Stimulated activated naive CD8-positive, alpha-beta T cell treated with anti-CD3 and anti-CD28 coated beads, Interleukin-15, amount 100 ng/mL, for 72 hours (primary cell): Measurements from ENCODE around the gene NAT8.
"Not testable (repeated sequence)": the region's sequence is repeated elsewhere in the genome, so short reads cannot be mapped to it uniquely, and the experiment has no call there.

Experiments used
- ATAC-seq: fragments of 150-1000 bp; cut with Tn5 transposase; 2 replicates; pipeline ENCODE4 v1.10.0; 2021; ENCODE audit warnings: mild to moderate bottlenecking, moderate library complexity
- DNase-seq, 2 donors: peaks; one replicate each; pipeline ENCODE4 v3.0.0; 2021 to 2022
- H3K27ac Mint-ChIP-seq, 2 donors: one replicate each; pipeline ENCODE4 v1.8.0; 2022; ENCODE audit warnings: mild to moderate bottlenecking in 2 of 2, mixed read lengths in 2 of 2, moderate library complexity in 2 of 2
- H3K27me3 Mint-ChIP-seq: one replicate; pipeline ENCODE4 v1.8.0; 2022; ENCODE audit warnings: mixed read lengths
- H3K4me1 Mint-ChIP-seq: one replicate; pipeline ENCODE4 v1.8.0; 2022; ENCODE audit warnings: mild to moderate bottlenecking, mixed read lengths
- H3K4me3 Mint-ChIP-seq, 2 donors: one replicate each; pipeline ENCODE4 v1.8.0; 2022; ENCODE audit warnings: mild to moderate bottlenecking in 2 of 2, mixed read lengths in 2 of 2, moderate library complexity in 1 of 2
- H3K9me3 Mint-ChIP-seq, 2 donors: one replicate each; pipeline ENCODE4 v1.8.0; 2022; ENCODE audit warnings: mixed read lengths in 2 of 2

The NAT8 gene

DNA sequence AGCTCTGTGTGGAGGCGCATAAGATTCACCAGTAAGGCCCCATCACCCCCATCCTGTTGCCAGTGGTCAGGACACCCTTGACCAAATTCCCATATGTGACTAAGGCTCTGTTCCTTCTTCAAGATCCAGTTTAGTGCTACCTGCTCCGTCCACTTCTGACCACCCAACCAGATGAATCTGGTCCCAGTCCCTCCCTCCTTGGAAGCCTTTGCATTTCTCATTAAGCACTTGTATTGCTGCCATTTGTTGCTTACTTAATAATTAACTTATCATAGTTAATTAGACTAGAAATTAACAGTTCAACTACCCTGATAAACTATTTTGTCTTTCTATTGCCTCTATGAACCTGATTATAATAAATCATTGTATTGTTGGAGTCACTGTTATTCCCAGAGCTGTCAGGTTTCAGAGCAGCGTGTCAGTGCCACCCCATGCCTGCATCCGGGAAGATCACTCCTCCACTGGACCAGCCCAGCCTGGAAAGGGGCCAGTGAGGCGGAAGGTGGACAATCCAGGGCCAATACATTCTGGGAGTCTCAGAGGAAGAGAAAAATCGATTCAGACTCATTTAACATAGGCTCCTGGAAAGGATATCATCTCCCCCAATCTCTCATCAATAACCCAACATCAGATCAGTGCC, 9.5 kb upstream of the NAT8 start:
- H3K9me3 Mint-ChIP-seq = peaks cover 0 to 8% of the 10 kb centered on the region in 2 donors
- no peak overlapping the region for H3K4me3 Mint-ChIP-seq
- peak overlapping the region in 1 of 2 donors; percentile 56 for H3K27ac Mint-ChIP-seq
- DNase-seq (no peak), ATAC-seq (no peak)
- no peaks in the 10 kb centered on the region for H3K27me3 Mint-ChIP-seq
- H3K4me1 Mint-ChIP-seq = no peaks in the 10 kb centered on the region

DNA sequence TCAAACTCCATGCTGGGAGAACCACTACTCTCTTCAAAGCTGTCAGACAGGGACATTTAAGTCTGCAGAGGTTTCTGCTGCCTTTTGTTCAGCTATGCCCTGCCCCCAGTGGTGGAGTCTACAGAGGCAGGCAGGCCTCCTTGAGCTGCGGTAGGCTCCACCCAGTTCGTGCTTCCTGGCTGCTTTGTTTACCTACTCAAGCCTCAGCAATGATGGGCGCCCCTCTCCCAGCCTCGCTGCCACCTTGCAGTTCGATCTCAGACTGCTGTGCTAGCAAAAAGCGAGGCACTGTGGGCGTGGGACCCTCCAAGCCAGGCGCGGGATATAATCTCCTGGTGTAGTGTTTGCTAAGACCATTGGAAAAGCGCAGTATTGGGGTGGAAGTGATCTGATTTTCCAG, 5.5 kb upstream of the NAT8 start:
- H3K9me3 Mint-ChIP-seq, H3K4me1 Mint-ChIP-seq, H3K27ac Mint-ChIP-seq, ATAC-seq, H3K4me3 Mint-ChIP-seq, DNase-seq: not testable (repeated sequence)
- H3K27me3 Mint-ChIP-seq = peaks cover 21% of the 10 kb centered on the region

DNA sequence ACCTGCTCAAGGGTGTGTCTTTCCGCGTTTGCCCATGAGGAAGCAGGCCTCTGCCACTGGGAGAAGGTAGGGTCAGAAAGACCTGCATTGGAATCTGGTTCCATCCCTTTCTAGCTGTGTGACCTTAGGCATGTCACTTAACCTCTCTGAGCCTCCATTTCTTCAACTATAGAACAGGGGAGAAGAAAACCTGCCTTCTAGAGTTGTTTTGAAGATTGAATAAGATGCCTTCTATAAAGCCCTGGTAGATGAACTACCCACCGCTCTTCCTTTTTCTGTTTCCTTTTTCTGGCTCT, 507 bp downstream of the NAT8 start:
- no peak for DNase-seq
- Mint-ChIP-seq H3K4me1 (no peaks in the 10 kb centered on the region), H3K27me3 (peaks cover 34% of the 10 kb centered on the region), H3K4me3 (no peak overlapping the region), H3K27ac (no peak overlapping the region), H3K9me3 (peaks cover 8 to 24% of the 10 kb centered on the region in 2 donors)
- no peak for ATAC-seq

DNA sequence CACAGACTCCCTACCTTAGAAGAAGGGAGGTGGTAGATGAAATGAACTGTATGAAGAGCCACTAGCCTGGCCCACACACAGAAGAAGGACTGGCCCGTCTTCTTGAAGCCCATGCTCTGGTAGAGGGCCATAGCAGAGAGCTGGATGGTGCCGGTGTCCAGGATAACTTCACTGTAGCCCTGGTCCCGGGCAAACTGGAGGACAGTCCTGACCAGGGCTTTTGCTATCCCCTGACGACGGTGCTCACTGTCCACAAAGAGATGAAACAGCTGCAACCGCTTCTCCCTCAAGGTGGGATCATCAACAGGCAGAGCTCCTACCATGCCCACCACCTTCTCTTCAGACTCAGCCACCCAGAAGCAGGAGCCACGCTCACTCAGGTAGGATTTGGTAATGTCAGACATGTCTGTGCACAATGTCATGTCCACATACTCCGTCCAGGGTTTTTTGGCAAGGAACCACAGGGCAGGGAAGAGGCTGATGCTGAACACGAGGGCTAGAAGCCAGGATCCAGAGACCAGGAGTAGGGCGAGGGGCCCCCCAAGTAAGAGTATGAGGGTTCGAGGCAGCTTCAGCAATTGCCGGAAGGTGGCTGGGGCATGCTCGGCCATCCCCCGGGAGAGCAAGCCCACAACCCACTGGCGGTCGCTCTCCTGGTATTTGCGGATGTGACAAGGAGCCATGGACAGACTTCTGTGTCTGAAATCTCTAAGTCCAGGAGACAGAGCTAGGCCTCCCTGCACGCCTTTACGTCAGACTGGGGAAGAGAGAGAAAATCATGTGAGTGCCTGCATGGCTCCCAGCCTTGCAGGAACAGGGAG, 1.1 kb downstream of the NAT8 start:
- H3K4me3 Mint-ChIP-seq = no peak overlapping the region
- H3K27me3 Mint-ChIP-seq = peaks cover 34% of the 10 kb centered on the region
- H3K9me3 Mint-ChIP-seq = peaks cover 8 to 24% of the 10 kb centered on the region in 2 donors
- peak overlapping the region in 1 of 2 donors; percentile 36 for H3K27ac Mint-ChIP-seq
- no peak for ATAC-seq
- H3K4me1 Mint-ChIP-seq = no peaks in the 10 kb centered on the region
- DNase-seq = no peak

DNA sequence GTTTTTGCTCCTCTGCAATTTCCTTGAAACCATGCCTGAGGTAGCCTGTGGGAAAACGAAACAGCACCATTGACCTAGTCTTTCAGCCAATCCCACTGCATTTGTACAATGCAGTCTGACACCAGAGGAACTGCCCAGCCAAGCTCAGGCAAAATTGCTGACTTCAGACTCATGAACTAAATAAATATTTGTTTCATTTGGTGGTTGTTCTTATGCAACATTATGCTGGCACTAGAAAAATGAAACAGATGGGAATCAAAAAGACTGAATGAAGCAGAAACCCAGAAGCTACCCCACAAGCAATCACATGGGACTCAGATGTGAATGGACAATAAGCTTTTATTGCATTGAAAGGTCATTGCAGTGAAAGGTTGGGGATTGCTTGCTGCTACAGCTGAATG, 1.7 kb downstream of the NAT8 start:
- DNase-seq (no peak), ATAC-seq (no peak)
- Mint-ChIP-seq H3K4me3 (no peak overlapping the region), H3K27ac (no peak overlapping the region), H3K9me3 (peaks cover 8 to 24% of the 10 kb centered on the region in 2 donors), H3K4me1 (no peaks in the 10 kb centered on the region), H3K27me3 (peaks cover 34% of the 10 kb centered on the region)

DNA sequence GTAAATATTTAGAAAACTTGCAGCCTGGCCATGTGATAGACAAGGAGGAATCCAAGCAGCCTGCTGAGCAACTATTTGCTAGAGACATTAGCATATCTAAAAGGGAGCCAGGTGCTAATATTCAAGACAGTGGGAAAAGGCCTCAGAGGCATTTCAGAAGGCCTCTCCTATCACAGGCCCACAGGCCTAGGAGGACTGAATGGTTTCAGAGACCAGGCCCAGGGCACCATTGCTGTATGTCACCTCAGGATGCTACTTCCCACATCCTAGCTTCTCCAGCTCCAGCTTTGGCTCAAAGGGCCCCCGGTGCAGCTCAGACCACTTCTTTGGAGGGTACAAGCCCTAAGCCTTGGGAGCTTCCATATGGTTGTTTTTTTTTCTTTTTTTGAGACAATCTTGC, 3.8 kb downstream of the NAT8 start:
- no peak for DNase-seq
- peaks cover 16% of the 10 kb centered on the region for H3K27me3 Mint-ChIP-seq
- H3K9me3 Mint-ChIP-seq = peaks cover 8 to 24% of the 10 kb centered on the region in 2 donors
- H3K4me1 Mint-ChIP-seq = no peaks in the 10 kb centered on the region
- ATAC-seq = no peak
- no peak overlapping the region for H3K4me3 Mint-ChIP-seq
- no peak overlapping the region for H3K27ac Mint-ChIP-seq

DNA sequence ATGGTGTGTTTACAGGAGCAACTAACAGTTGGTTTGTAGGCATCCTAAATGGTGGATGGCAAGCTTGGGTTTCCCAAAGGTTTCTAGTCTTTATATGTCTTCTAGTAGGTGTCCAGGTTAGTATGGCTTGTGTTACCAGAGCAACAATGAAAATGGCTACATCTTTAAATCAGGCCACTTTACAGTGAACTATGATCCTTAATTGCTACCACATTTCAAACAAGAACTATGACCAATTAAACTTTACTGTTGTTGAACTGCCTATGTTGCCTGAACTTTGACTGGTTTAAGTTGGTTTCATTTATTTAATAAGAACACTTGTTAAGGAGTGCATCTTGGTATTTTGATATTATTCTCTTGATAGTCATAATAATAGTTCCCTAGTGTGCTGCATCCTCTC, 5.2 kb downstream of the NAT8 start:
- not testable (repeated sequence) for ATAC-seq, H3K4me3 Mint-ChIP-seq, H3K4me1 Mint-ChIP-seq, DNase-seq, H3K27ac Mint-ChIP-seq
- peaks cover 8 to 24% of the 10 kb centered on the region in 2 donors for H3K9me3 Mint-ChIP-seq
- peaks cover 14% of the 10 kb centered on the region for H3K27me3 Mint-ChIP-seq

DNA sequence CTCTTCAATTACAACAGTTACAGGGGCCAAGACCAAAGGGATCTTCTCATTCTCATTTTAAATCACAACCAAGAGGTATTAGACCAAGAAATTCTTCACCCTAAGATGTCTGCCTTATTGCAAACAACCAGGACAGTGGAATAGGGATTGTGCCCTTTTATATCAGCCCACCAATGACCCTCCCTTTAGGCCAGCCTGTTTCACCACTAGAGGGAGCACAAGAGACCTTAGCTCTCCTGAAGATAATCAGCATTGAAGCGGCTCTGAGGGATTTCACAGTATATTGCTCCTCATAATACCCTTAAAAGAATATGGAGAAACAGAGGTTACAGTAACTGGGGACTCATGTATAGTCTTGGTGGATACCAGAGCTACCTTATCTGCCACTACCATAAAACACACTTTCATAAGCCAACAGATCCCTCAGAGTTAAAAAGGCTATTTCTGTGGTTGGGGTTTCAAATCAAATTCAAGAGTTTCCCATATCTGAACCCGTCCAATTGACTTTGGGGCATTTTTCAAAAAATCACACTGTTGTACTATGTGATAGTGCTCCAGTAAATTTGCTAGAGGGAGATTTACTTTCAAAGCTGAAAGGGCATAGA, 11.5 kb downstream of the NAT8 start:
- ATAC-seq = peak; percentile 87
- H3K27ac Mint-ChIP-seq, H3K27me3 Mint-ChIP-seq, H3K4me3 Mint-ChIP-seq, DNase-seq: not testable (repeated sequence)
- peaks cover 11 to 15% of the 10 kb centered on the region in 2 donors for H3K9me3 Mint-ChIP-seq
- peaks cover 13% of the 10 kb centered on the region for H3K4me1 Mint-ChIP-seq

DNA sequence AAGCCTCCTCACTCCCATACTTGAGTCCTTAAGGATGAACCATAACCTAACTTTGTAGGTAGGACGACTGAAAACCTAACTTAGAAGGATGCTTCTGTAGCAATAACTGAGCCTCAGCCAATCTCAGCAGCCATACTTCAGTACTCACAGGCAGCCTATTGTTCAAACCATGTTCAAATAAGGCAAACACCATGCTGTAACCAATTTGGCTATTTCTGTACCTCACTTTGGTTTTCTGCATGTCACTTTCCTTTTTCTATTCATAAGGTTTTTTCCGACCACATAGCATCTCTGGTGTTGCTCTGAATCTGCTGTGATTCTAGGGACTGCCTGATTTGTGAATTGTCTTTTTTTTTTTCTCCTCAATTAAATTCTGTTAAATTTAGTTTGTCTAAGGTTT, 13.7 kb downstream of the NAT8 start:
- not testable (repeated sequence) for H3K27ac Mint-ChIP-seq, H3K4me3 Mint-ChIP-seq
- peak; percentile 83 for ATAC-seq

DNA sequence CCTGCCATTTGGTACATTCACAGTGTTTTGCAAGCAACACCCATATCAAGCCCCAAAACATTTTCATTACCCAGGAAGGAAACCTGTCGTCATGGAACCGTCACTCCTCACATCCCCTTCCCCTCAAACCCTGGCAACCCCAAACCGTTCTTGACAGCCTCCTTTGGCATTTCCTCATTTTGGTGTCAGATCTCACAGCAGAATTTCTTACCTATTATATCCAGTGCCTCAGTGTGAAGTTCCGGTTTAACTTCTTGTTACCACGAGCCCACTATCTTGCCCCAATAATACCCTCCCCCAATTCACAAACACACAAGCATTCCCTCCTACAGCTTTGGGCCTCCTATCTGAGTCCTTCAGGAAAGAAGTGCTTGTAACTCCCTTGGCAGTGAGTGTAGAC, 16.0 kb downstream of the NAT8 start:
- Mint-ChIP-seq H3K9me3 (peaks cover 11 to 19% of the 10 kb centered on the region in 2 donors), H3K4me1 (peaks cover 13% of the 10 kb centered on the region), H3K27me3 (peaks cover 15% of the 10 kb centered on the region)
- H3K4me3 Mint-ChIP-seq, H3K27ac Mint-ChIP-seq, ATAC-seq, DNase-seq: not testable (repeated sequence)

More for the DNA sequence above, 13.7 kb downstream of the NAT8 start:
- Mint-ChIP-seq H3K9me3 (peaks cover 11 to 15% of the 10 kb centered on the region in 2 donors), H3K4me1 (peaks cover 13% of the 10 kb centered on the region)
- not testable (repeated sequence) for DNase-seq, H3K27me3 Mint-ChIP-seq

DNA sequence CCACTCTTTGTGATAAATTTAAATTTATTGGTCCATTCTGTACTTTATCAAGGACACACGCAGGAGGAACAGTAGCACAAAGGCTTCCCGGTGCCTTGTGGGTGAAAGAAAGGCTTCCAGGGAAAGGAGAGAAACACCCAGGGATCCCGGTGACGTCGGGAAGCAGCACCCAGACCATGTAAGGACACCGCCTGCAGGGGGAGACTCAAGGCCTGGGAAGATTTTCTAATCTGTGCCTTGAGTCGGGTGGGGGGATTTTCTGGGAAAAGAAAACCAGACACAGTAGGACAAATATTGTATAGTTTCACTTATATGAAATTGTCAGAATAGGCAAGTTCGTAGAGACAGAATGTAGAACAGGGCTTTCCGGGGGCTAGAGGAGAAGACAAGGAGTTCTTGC, 17.6 kb downstream of the NAT8 start:
- H3K27ac Mint-ChIP-seq, H3K4me3 Mint-ChIP-seq, DNase-seq, ATAC-seq: not testable (repeated sequence)
- Mint-ChIP-seq H3K4me1 (peaks cover 13% of the 10 kb centered on the region), H3K27me3 (peaks cover 17% of the 10 kb centered on the region), H3K9me3 (peaks cover 8 to 21% of the 10 kb centered on the region in 2 donors)

DNA sequence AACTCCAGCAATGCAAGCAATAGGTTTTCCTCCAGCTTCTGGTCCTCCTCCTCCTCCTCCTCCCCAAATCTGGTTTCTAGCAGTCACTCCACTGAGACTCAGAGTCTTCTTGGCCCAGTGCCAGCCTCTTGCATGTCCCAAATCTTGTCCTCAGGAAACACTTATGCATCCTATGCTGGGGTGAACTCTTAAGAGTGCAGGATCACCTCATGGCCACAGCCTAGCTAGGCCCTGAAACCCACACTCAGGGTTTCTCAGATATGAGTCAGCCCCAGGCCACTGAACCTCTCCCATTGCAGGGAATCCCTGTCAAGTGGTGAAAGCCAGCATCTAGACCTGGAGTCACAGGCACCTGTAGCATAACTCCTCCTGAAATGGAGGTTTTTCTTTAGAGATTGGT, 18.2 kb downstream of the NAT8 start:
- not testable (repeated sequence) for H3K27ac Mint-ChIP-seq

DNA sequence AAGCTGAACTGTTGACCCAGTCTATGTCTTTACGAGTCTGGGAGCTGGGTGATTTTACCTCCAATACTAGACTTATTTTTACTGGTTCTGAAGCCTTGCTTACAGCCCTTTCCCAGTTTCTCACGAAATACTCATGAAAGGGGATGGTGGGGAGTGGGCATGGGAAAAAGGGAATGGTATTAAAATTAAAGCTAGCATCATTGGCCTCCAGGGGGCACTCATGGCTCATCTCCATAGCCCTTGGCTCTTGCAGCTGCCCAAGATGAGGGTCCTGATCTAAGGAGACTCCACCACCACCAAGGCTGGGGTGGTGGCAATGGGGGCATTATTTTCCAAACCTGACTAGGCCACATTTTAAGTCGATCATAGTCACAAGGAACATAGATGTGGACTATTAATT, 22.3 kb downstream of the NAT8 start:
- H3K27ac Mint-ChIP-seq, ATAC-seq, DNase-seq, H3K4me1 Mint-ChIP-seq, H3K4me3 Mint-ChIP-seq, H3K9me3 Mint-ChIP-seq: not testable (repeated sequence)
- H3K27me3 Mint-ChIP-seq = peaks cover 26% of the 10 kb centered on the region

More for the DNA sequence above, 18.2 kb downstream of the NAT8 start:
- not testable (repeated sequence) for H3K4me3 Mint-ChIP-seq, DNase-seq
- peaks cover 6 to 21% of the 10 kb centered on the region in 2 donors for H3K9me3 Mint-ChIP-seq
- H3K27me3 Mint-ChIP-seq = peaks cover 17% of the 10 kb centered on the region
- peak; percentile 53 for ATAC-seq
- H3K4me1 Mint-ChIP-seq = peaks cover 13% of the 10 kb centered on the region

DNA sequence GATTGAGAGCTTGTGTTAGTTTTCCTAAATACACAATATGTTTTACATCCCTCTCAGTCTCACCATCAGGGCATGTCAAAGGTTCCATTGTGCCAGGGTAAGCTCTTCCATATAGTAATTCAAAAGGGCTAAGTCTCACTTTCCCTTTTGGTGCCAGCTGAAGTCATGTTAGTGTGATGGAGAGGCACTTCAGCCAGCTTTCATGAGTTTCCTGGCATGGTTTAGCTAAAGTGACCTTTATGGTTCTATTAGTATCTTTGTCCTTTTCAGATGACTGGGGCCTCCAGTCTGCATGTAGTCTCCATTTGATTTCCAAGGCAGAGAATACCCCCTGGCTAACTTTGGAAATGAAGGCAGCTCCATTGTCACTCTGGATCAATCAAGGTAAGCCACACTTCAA, 27.2 kb downstream of the NAT8 start:
- Mint-ChIP-seq H3K9me3 (no peaks in the 10 kb centered on the region), H3K4me1 (peaks cover 39% of the 10 kb centered on the region), H3K27ac (no peak overlapping the region), H3K4me3 (no peak overlapping the region), H3K27me3 (peaks cover 9% of the 10 kb centered on the region)
- DNase-seq (no peak), ATAC-seq (no peak)

DNA sequence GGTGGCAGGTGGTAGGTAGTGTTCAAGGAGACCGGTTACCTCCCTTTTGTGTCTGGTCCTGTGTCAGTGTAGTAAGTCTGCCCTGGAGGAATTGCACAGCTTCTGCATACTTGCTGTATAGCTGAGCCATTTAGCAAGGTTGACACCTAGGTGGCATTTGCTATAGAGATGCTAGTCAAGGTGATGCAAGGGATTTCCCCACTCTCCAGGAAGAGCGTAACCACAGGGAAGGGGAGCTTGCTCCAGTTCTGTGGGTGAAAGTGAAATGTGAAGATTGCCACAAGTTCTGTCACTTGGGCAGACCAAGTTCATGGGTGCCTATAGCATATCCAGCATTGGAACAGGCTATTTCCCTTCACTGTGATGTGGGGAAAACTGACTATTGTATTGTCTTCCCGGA, 28.1 kb downstream of the NAT8 start:
- Mint-ChIP-seq H3K9me3 (no peaks in the 10 kb centered on the region), H3K27me3 (peaks cover 9% of the 10 kb centered on the region), H3K4me1 (peaks cover 41% of the 10 kb centered on the region), H3K4me3 (no peak overlapping the region), H3K27ac (no peak overlapping the region)
- DNase-seq (peak in 1 of 2 donors; percentile 57), ATAC-seq (peak; percentile 95)

DNA sequence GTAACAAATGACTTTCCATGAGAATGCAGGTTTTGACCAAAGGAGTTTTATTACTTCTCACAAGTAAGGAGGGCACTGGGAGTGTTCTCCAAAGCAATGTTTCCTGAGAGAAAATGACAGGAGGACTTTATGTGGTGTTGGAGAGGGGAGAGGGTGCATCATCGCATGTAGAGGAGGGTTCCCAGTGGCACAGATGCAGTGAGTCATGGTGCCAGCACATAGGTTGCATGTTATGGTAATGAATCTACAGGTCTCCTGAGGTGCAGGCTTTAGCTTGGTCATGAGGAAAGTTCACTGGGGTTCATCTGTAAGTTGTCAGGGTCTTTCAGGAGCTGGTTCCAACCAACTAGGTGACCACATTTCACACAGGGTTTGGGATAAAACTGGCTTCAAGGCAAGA, 30.4 kb downstream of the NAT8 start:
- no peak for DNase-seq

More for the DNA sequence above, 30.4 kb downstream of the NAT8 start:
- peaks cover 4% of the 10 kb centered on the region for H3K27me3 Mint-ChIP-seq
- no peak for ATAC-seq
- H3K27ac Mint-ChIP-seq = no peak overlapping the region
- no peaks in the 10 kb centered on the region for H3K9me3 Mint-ChIP-seq
- H3K4me1 Mint-ChIP-seq = peaks cover 41% of the 10 kb centered on the region
- no peak overlapping the region for H3K4me3 Mint-ChIP-seq
